ENCODE results near the gene LHFPL6. TPM values are rescaled to one million over a fixed set of nuclear protein-coding genes. Genes with fewer than 3 reads are reported as not detected.
A peak's percentile ranks its signal among the peaks of the same experiment; 100 is the strongest.

LHFPL6 gene
- total and polyA plus RNA-seq, 4 donors, result 22.7 to 115 (median 36.1) TPM

- Histone ChIP-seq H3K36me3 (ENCODE audit: control insufficient read depth in 4 of 4, insufficient read depth in 4 of 4, low read length in 4 of 4) (peaks cover 0 to 15% (median 1%) of the 10 kb centered on the region in 4 donors), H3K4me3 (no peak overlapping the region), H3K9ac (ENCODE audit: insufficient read depth in 1 of 2, low read length in 2 of 2) (no peak overlapping the region), H3K27me3 (ENCODE audit: control insufficient read depth in 3 of 3, insufficient read depth in 3 of 3, low read length in 2 of 3) (no peaks in the 10 kb centered on the region), H3K27ac (ENCODE audit: low read depth in 1 of 2, low read length in 1 of 2) (peak overlapping the region in 1 of 2 donors; percentile 41), H3K4me1 (ENCODE audit: control insufficient read depth in 5 of 5, insufficient read depth in 5 of 5, low read length in 5 of 5) (peaks cover 0 to 50% (median 19%) of the 10 kb centered on the region in 5 donors), H3K9me3 (ENCODE audit: control insufficient read depth in 4 of 4, insufficient read depth in 3 of 4, low read length in 3 of 4) (no peaks in the 10 kb centered on the region)
- DNase-seq (no peak), ATAC-seq (ENCODE audit: insufficient read depth, low FRiP score) (no peak)
- 69 to 81% methylated on average over 3 of the region's 3 CpGs for WGBS, 2 donors
- no peak for TF ChIP-seq CTCF (IDR thresholded peaks at IDR 0.05; ENCODE audit: control extremely low read depth, extremely low read depth)
These were observed 6.3 kb downstream of the LHFPL6 start for GRCh38 chr13:39596685-39597084.

- no peak overlapping the region for H3K9ac ChIP-seq (ENCODE audit: insufficient read depth in 1 of 2, low read length in 2 of 2)
- no peaks in the 10 kb centered on the region for H3K27me3 ChIP-seq (ENCODE audit: control insufficient read depth in 3 of 3, insufficient read depth in 3 of 3, low read length in 2 of 3)
- TF ChIP-seq CTCF (IDR thresholded peaks at IDR 0.05; ENCODE audit: control extremely low read depth, extremely low read depth), result no peak
- ATAC-seq (ENCODE audit: insufficient read depth, low FRiP score) (no peak), DNase-seq (no peak)
- 72 to 84% methylated on average over 2 of the region's 2 CpGs for WGBS, 2 donors
- H3K9me3 ChIP-seq (ENCODE audit: control insufficient read depth in 4 of 4, insufficient read depth in 3 of 4, low read length in 3 of 4), result no peaks in the 10 kb centered on the region
- H3K4me3 ChIP-seq, result no peak overlapping the region
- no peak overlapping the region for H3K27ac ChIP-seq (ENCODE audit: low read depth in 1 of 2, low read length in 1 of 2)
- H3K36me3 ChIP-seq (ENCODE audit: control insufficient read depth in 4 of 4, insufficient read depth in 4 of 4, low read length in 4 of 4), result peaks cover 0 to 15% (median 1%) of the 10 kb centered on the region in 4 donors
- H3K4me1 ChIP-seq (ENCODE audit: control insufficient read depth in 5 of 5, insufficient read depth in 5 of 5, low read length in 5 of 5), result peaks cover 0 to 45% (median 19%) of the 10 kb centered on the region in 5 donors
These were observed 6.8 kb downstream of the LHFPL6 start for GRCh38 chr13:39596176-39596575.

- ATAC-seq (ENCODE audit: insufficient read depth, low FRiP score) (no peak), DNase-seq (no peak)
- Histone ChIP-seq H3K27me3 (ENCODE audit: control insufficient read depth in 3 of 3, insufficient read depth in 3 of 3, low read length in 2 of 3) (no peaks in the 10 kb centered on the region), H3K9me3 (ENCODE audit: control insufficient read depth in 4 of 4, insufficient read depth in 3 of 4, low read length in 3 of 4) (no peaks in the 10 kb centered on the region), H3K36me3 (ENCODE audit: control insufficient read depth in 4 of 4, insufficient read depth in 4 of 4, low read length in 4 of 4) (peaks cover 0 to 3% (median under 1%) of the 10 kb centered on the region in 4 donors), H3K9ac (ENCODE audit: insufficient read depth in 1 of 2, low read length in 2 of 2) (no peak overlapping the region), H3K4me1 (ENCODE audit: control insufficient read depth in 5 of 5, insufficient read depth in 5 of 5, low read length in 5 of 5) (peaks cover 0 to 12% (median 0%) of the 10 kb centered on the region in 5 donors), H3K27ac (ENCODE audit: low read depth in 1 of 2, low read length in 1 of 2) (no peak overlapping the region), H3K4me3 (no peak overlapping the region)
- no peak for TF ChIP-seq CTCF (IDR thresholded peaks at IDR 0.05; ENCODE audit: control extremely low read depth, extremely low read depth)
- WGBS, 2 donors, result 45 to 85% methylated on average over 2 of the region's 2 CpGs
These were observed 12.4 kb downstream of the LHFPL6 start for GRCh38 chr13:39590466-39591036.

GRCh38 chr13:39588384-39588783, 14.6 kb downstream of the LHFPL6 start:
- no peak for ATAC-seq (ENCODE audit: insufficient read depth, low FRiP score)
- no peak for DNase-seq
- Histone ChIP-seq H3K4me3 (no peak overlapping the region), H3K27me3 (ENCODE audit: control insufficient read depth in 3 of 3, insufficient read depth in 3 of 3, low read length in 2 of 3) (no peaks in the 10 kb centered on the region), H3K9me3 (ENCODE audit: control insufficient read depth in 4 of 4, insufficient read depth in 3 of 4, low read length in 3 of 4) (no peaks in the 10 kb centered on the region), H3K36me3 (ENCODE audit: control insufficient read depth in 4 of 4, insufficient read depth in 4 of 4, low read length in 4 of 4) (no peaks in the 10 kb centered on the region), H3K4me1 (ENCODE audit: control insufficient read depth in 5 of 5, insufficient read depth in 5 of 5, low read length in 5 of 5) (peaks cover 0 to 18% (median 0%) of the 10 kb centered on the region in 5 donors), H3K9ac (ENCODE audit: insufficient read depth in 1 of 2, low read length in 2 of 2) (no peak overlapping the region), H3K27ac (ENCODE audit: low read depth in 1 of 2, low read length in 1 of 2) (peak overlapping the region in 1 of 2 donors; percentile 49)
- no peak for TF ChIP-seq CTCF (IDR thresholded peaks at IDR 0.05; ENCODE audit: control extremely low read depth, extremely low read depth)
- WGBS, 2 donors, result 53 to 68% methylated on average over 2 of the region's 2 CpGs

Data from lung (tissue), 12 donors.